Measurements from ENCODE around the gene ARSK. TPM values are rescaled to one million over a fixed set of nuclear protein-coding genes. Genes with fewer than 3 reads are reported as not detected.

Gene ARSK
- total RNA-seq, 2 experiments from 2014 or later, result 5.1 to 5.2 TPM

DNA sequence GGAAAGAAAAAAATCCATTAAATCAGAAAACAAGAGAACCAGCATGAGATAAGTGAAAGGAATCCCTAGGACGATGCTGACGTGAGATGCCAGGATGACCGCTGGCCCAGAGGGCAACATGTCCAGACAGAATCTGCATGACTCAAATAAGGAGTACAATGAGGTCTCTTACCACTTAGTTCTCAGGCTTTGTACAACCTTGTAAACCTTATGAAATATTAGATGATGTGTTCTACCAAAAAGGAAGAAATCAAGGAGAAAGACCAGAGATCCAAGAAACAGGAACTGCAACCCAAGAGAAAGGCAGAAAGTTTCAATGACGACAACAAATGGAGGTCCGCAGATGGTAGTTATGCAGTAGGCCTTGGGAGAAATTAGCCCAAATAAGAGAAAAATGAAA, 62.2 kb downstream of the ARSK start:
- Mint-ChIP-seq H3K4me3 (no peak overlapping the region), H3K27me3 (peaks cover 8% of the 10 kb centered on the region), H3K4me1 (peaks cover 29% of the 10 kb centered on the region), H3K36me3 (ENCODE audit: low read depth) (peaks cover 36% of the 10 kb centered on the region), H3K27ac (no peak overlapping the region), H3K9me3 (peaks cover 16% of the 10 kb centered on the region)
- DNase-seq, result no peak
- ChIA-PET POLR2A (no interaction called here), CTCF (no interaction called here)

DNA sequence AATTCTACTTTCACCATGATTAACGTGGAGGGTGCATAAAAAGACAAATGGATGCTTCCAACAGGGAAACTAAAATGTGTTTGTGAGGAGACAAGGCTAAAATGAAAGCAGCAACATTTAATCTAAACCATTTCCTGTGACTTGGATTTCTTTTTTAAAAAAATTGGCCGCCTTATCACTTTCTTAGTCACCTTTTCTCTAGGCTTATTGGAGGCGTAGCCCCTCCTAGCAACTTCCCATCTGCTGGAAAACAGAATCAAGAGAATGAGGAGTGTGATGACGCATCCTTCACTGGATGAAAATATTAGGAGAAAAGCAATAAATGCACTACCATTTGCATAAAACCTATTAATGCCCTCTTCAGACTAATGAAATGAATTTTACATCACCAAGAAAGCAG, 64.2 kb downstream of the ARSK start:
- peaks cover 8% of the 10 kb centered on the region for H3K27me3 Mint-ChIP-seq
- no peak overlapping the region for H3K27ac Mint-ChIP-seq
- peaks cover 46% of the 10 kb centered on the region for H3K4me1 Mint-ChIP-seq
- H3K9me3 Mint-ChIP-seq, result peaks cover 5% of the 10 kb centered on the region
- ChIA-PET POLR2A (no interaction called here), CTCF (no interaction called here)
- peak overlapping the region; percentile 78 for H3K4me3 Mint-ChIP-seq
- peaks cover 21% of the 10 kb centered on the region for H3K36me3 Mint-ChIP-seq (ENCODE audit: low read depth)
- DNase-seq, result no peak

DNA sequence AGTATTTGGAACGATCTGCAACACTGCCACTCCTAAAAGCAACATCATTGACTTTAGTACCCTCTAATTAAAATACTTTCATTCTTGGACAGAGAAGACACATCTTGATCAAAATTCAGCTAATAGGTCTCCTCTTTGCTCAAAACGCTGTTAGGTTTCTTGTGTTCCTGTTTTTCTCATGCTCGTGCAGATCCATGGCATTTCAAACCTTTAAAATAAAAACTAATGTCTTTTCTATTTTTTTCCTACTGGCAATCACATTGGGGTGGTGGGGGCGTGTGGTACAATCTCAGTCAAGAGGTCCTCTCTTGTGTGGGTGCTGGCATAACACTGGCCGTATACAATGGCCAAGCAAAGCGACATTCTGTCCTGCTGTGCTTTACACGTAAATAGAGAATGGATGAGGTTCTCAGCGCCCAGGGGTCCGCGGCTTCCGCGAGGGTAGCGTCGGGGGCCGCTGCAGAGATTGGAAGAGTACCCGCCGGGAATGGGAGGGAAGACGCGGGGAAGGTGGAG, 64.7 kb downstream of the ARSK start:
- Mint-ChIP-seq H3K27ac (peak overlapping the region; percentile 89), H3K27me3 (peaks cover 8% of the 10 kb centered on the region), H3K9me3 (peaks cover 5% of the 10 kb centered on the region), H3K36me3 (ENCODE audit: low read depth) (peaks cover 19% of the 10 kb centered on the region), H3K4me3 (peak overlapping the region; percentile 78), H3K4me1 (peaks cover 46% of the 10 kb centered on the region)
- POLR2A ChIA-PET, result no interaction called here
- CTCF ChIA-PET, result no interaction called here
- no peak for DNase-seq

DNA sequence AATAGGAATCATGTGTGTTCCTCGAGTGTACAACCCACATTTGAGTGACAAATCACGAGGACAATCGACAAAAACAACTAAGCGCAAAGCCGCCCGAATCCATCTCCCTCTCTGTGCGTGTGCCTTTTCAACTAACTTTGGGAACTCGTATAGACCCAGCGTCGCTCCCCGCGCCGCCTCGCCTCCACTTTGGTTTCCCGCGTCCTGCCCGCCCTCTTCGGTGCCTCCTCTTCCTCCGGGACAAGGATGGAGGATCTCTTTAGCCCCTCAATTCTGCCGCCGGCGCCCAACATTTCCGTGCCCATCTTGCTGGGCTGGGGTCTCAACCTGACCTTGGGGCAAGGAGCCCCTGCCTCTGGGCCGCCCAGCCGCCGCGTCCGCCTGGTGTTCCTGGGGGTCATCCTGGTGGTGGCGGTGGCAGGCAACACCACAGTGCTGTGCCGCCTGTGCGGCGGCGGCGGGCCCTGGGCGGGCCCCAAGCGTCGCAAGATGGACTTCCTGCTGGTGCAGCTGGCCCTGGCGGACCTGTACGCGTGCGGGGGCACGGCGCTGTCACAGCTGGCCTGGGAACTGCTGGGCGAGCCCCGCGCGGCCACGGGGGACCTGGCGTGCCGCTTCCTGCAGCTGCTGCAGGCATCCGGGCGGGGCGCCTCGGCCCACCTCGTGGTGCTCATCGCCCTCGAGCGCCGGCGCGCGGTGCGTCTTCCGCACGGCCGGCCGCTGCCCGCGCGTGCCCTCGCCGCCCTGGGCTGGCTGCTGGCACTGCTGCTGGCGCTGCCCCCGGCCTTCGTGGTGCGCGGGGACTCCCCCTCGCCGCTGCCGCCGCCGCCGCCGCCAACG, 65.3 kb downstream of the ARSK start, which contains the start of gene GPR150:
Gene GPR150, plus strand, starts transcription at position 58 of the 840 bp plus-strand sequence. Its CDS starts 189 bp downstream, at position 247.
- ChIA-PET CTCF (interaction anchor here (0.6 to 3.7 kb wide), 3 partner anchors 11 to 121 kb away, joined by 3 to 18 read pairs (median 12); no protein-coding TSS in a partner anchor), POLR2A (interaction anchor here (1.0 kb wide), 1 partner anchor 12 kb away, joined by 3 read pairs; no protein-coding TSS in a partner anchor)
- peaks cover 14% of the 10 kb centered on the region for H3K36me3 Mint-ChIP-seq (ENCODE audit: low read depth)
- H3K27ac Mint-ChIP-seq, result peak within 1 kb of the TSS; percentile 89
- DNase-seq, result peak; percentile 64
- peak within 1 kb of the TSS; percentile 78 for H3K4me3 Mint-ChIP-seq
- peaks cover 8% of the 10 kb centered on the region for H3K27me3 Mint-ChIP-seq
- peaks cover 43% of the 10 kb centered on the region for H3K4me1 Mint-ChIP-seq
- H3K9me3 Mint-ChIP-seq, result peaks cover 2% of the 10 kb centered on the region

DNA sequence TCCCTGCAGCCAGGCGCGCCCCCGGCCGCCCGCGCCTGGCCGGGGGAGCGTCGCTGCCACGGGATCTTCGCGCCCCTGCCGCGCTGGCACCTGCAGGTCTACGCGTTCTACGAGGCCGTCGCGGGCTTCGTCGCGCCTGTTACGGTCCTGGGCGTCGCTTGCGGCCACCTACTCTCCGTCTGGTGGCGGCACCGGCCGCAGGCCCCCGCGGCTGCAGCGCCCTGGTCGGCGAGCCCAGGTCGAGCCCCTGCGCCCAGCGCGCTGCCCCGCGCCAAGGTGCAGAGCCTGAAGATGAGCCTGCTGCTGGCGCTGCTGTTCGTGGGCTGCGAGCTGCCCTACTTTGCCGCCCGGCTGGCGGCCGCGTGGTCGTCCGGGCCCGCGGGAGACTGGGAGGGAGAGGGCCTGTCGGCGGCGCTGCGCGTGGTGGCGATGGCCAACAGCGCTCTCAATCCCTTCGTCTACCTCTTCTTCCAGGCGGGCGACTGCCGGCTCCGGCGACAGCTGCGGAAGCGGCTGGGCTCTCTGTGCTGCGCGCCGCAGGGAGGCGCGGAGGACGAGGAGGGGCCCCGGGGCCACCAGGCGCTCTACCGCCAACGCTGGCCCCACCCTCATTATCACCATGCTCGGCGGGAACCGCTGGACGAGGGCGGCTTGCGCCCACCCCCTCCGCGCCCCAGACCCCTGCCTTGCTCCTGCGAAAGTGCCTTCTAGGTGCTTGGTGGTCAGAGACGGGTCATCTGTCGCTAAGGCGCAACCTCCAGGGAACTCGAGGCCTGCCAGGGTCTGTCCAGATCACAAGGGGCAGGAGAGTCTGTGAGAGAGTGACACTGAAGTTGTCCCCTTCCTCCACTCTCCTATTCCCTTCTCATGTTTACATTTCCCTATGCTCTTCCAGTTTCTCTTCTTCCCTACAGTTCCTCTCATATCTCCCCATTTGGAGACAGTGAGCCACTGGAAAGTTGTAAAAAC, 66.3 kb downstream of the ARSK start:
- DNase-seq, result peak; percentile 34
- peaks cover 43% of the 10 kb centered on the region for H3K4me1 Mint-ChIP-seq
- CTCF ChIA-PET, result interaction anchor here (0.6 to 3.7 kb wide), 6 partner anchors 10 to 120 kb away, joined by 3 to 18 read pairs (median 4); partner anchors contain the start of genes ARSK and SKIC3
- H3K4me3 Mint-ChIP-seq, result peak overlapping the region; percentile 73
- H3K36me3 Mint-ChIP-seq (ENCODE audit: low read depth), result peaks cover 14% of the 10 kb centered on the region
- H3K9me3 Mint-ChIP-seq, result peaks cover 2% of the 10 kb centered on the region
- POLR2A ChIA-PET, result interaction anchor here (1.0 kb wide), 1 partner anchor 11 kb away, joined by 3 read pairs; no protein-coding TSS in a partner anchor
- H3K27ac Mint-ChIP-seq, result peak overlapping the region; percentile 84
- peaks cover 9% of the 10 kb centered on the region for H3K27me3 Mint-ChIP-seq

DNA sequence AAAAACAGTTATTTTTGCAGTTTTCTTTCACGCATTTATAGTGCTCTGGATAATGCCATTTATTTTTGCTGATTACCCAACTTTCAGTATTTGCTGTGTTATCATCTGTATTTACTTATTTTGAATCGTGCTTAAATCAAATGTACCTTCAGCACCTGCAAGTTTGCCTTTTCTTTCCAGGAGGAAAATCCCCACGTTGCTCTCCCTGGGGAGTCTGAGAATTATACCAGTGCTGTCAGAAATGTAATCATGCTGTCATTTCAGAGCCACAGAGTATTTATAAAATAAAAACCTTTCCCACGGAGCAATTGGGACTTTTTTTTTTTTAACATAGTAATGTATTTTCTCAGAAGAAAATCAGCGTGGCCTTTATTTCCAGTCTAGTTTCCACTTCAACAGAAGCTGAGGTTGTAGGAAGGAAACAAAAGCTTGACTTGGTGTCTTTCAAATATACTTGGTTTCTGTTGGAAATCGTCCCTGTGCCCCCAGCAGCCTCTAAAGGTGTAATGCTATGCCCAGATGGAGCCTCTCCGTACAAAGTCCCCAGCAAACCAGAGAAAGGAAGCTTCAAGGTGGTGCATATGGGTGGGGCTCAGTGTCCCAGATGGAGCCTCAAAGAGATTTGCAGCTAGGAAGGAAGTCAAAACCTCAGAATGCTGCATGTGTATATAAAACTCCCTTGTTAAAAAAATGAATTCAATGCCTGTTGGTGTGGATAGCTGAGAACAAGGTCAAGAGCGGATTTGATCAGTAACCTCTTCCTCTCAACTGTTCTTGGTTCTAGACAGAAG, 67.1 kb downstream of the ARSK start:
- CTCF ChIA-PET, result interaction anchor here (0.7 to 3.7 kb wide), 7 partner anchors 9 to 67 kb away, joined by 3 to 18 read pairs (median 4); partner anchors contain the start of genes ARSK and SKIC3
- POLR2A ChIA-PET, result interaction anchor here (1.4 kb wide), 1 partner anchor 10 kb away, joined by 4 read pairs; no protein-coding TSS in a partner anchor
- DNase-seq, result peak; percentile 46
- Mint-ChIP-seq H3K27ac (peak overlapping the region; percentile 84), H3K27me3 (peaks cover 10% of the 10 kb centered on the region), H3K36me3 (ENCODE audit: low read depth) (peaks cover 10% of the 10 kb centered on the region), H3K4me1 (peaks cover 43% of the 10 kb centered on the region), H3K9me3 (peaks cover 2% of the 10 kb centered on the region), H3K4me3 (peak overlapping the region; percentile 73)

DNA sequence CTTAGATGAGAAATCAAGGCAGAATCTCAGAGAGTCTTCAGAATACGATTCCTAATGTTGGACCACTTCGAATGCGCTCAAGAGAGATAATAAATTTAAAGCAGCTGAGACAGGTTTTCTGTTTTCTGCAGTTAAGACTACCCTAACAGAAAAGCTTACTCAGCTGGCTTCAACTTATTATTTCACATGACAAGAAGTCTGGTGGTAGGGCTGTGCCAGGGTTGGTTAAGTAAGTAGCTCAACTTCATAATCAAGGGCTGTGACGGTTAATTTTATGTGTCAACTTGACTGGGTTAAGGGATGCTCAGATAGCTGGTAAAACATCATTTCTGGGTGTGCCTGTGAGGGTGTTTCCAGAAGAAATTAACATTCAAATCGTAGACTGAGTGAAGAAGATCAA, 68.8 kb downstream of the ARSK start:
- ChIA-PET POLR2A (no interaction called here), CTCF (interaction anchor here (0.7 to 3.7 kb wide), 5 partner anchors 8 to 211 kb away, joined by 4 to 18 read pairs (median 5); no protein-coding TSS in a partner anchor)
- Mint-ChIP-seq H3K27me3 (peaks cover 10% of the 10 kb centered on the region), H3K27ac (peak overlapping the region; percentile 58), H3K4me1 (peaks cover 37% of the 10 kb centered on the region), H3K9me3 (peaks cover 2% of the 10 kb centered on the region), H3K36me3 (ENCODE audit: low read depth) (peaks cover 6% of the 10 kb centered on the region), H3K4me3 (no peak overlapping the region)
- no peak for DNase-seq

DNA sequence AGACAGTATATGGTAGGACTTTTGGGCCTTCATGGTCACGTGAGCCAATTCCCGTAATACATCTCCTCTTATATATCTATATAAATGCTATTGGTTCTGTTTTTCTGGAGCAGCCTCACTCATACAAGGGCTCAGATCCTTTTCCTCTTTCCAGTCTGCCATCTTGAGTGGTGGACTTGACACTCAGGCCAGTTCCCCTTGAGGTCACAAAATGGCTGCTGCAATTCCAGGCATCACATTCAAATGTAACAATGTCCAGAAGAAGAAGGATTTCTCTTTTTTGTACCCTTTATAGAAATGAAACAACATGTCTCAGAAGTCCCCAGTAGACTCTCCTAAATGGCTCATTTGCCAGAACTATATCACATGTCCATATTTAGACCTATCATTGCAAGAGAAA, 69.5 kb downstream of the ARSK start:
- peaks cover 2% of the 10 kb centered on the region for H3K9me3 Mint-ChIP-seq
- ChIA-PET CTCF (interaction anchor here (0.7 to 3.7 kb wide), 4 partner anchors 7 to 210 kb away, joined by 4 to 18 read pairs (median 4); no protein-coding TSS in a partner anchor), POLR2A (no interaction called here)
- DNase-seq, result no peak
- no peak overlapping the region for H3K27ac Mint-ChIP-seq
- peaks cover 5% of the 10 kb centered on the region for H3K36me3 Mint-ChIP-seq (ENCODE audit: low read depth)
- H3K4me3 Mint-ChIP-seq, result no peak overlapping the region
- peaks cover 9% of the 10 kb centered on the region for H3K27me3 Mint-ChIP-seq
- H3K4me1 Mint-ChIP-seq, result peaks cover 31% of the 10 kb centered on the region

DNA sequence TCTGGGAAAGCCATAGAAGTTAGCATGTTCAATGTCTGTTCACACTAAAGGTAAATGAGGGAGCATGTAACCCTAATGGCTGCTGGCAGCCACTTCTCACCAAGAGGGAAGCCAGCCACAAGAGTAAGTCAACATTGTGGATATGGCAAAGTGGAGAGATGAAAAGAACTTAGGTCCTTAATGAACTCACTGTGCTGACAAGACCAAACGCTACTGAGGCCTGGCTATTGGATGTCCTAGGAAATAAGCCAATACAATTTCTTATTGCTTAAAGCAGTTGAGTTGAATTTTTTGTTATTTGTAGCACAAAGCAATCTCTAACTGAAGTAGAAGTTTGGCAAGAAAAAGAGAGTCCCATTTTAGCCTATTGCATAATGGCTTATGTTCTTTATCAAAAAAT, 71.8 kb downstream of the ARSK start:
- Mint-ChIP-seq H3K4me3 (no peak overlapping the region), H3K27me3 (peaks cover 2% of the 10 kb centered on the region), H3K36me3 (ENCODE audit: low read depth) (peaks cover 4% of the 10 kb centered on the region), H3K9me3 (peaks cover 10% of the 10 kb centered on the region), H3K4me1 (peaks cover 26% of the 10 kb centered on the region), H3K27ac (no peak overlapping the region)
- ChIA-PET POLR2A (no interaction called here), CTCF (no interaction called here)
- no peak for DNase-seq

- DNase-seq, result no peak
- CTCF ChIA-PET, result no interaction called here
- H3K9me3 Mint-ChIP-seq, result peaks cover 17% of the 10 kb centered on the region
These were observed 73.3 kb downstream of the ARSK start for GRCh38 chr5:95627971-95628810.

GRCh38 chr5:95628933-95629332, 74.0 kb downstream of the ARSK start:
- POLR2A ChIA-PET, result no interaction called here
- Mint-ChIP-seq H3K4me3 (no peak overlapping the region), H3K9me3 (peaks cover 18% of the 10 kb centered on the region), H3K27me3 (peaks cover 2% of the 10 kb centered on the region), H3K27ac (no peak overlapping the region), H3K36me3 (ENCODE audit: low read depth) (peaks cover 14% of the 10 kb centered on the region), H3K4me1 (peaks cover 20% of the 10 kb centered on the region)
- CTCF ChIA-PET, result no interaction called here
- DNase-seq, result no peak

More at GRCh38 chr5:95627971-95628810, 73.3 kb downstream of the ARSK start:
- POLR2A ChIA-PET, result no interaction called here
- no peak overlapping the region for H3K4me3 Mint-ChIP-seq
- H3K4me1 Mint-ChIP-seq, result peaks cover 24% of the 10 kb centered on the region
- peaks cover 2% of the 10 kb centered on the region for H3K27me3 Mint-ChIP-seq
- H3K27ac Mint-ChIP-seq, result no peak overlapping the region
- H3K36me3 Mint-ChIP-seq (ENCODE audit: low read depth), result peaks cover 12% of the 10 kb centered on the region
